ENCODE measurements around the gene WDR27.

The WDR27 gene

GRCh38 chr6:169424821-169425240 lies 277.0 kb downstream of the WDR27 start:
- no peak for TF ChIP-seq CTCF (IDR thresholded peaks at IDR 0.05; ENCODE audit: borderline replicate concordance, insufficient read depth, low read depth, low read length)
- no peak overlapping the region for H3K4me3 ChIP-seq (ENCODE audit: low read depth, low read length)

DNA sequence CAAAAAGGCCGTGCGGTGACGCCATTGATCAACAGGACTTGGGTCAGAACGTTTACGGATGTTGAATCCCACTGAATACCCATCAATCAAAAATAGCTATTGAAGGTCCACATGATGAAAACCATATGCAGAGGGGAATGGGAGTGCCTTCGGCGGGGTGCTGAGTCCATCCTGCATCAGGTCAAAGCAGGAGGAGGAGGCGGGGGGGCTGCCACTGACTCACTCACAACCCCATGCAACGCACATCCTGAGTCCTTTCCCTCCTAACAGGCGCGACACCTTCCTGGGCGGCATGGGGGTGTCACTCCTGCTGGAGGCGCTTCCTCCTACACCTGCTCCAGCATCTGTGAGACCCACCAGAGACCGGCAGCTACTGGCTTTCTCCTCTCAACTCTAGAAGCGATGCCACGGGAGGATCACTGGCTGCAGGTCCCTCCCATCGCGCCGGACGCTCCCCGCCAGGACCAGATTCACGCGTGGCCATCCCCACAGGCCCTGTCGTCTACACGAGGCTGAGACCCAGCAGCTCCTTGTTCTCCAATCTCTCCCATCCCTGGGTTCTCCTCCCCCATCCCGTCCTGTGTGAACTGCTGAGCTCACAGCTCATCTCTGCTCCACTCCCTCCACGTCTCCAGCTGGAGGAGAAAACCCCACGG lies 277.6 kb downstream of the WDR27 start:
- no peak overlapping the region for H3K4me3 ChIP-seq (ENCODE audit: low read depth, low read length)
- no peak for TF ChIP-seq CTCF (IDR thresholded peaks at IDR 0.05; ENCODE audit: borderline replicate concordance, insufficient read depth, low read depth, low read length)

- no peak overlapping the region for H3K4me3 ChIP-seq (ENCODE audit: low read depth, low read length)
- no peak for TF ChIP-seq CTCF (IDR thresholded peaks at IDR 0.05; ENCODE audit: borderline replicate concordance, insufficient read depth, low read depth, low read length)
Observed at GRCh38 chr6:169421586-169422264, 280.1 kb downstream of the WDR27 start.

GRCh38 chr6:169420912-169421543 lies 280.8 kb downstream of the WDR27 start:
- H3K4me3 ChIP-seq (ENCODE audit: low read depth, low read length), result no peak overlapping the region
- TF ChIP-seq CTCF (IDR thresholded peaks at IDR 0.05; ENCODE audit: borderline replicate concordance, insufficient read depth, low read depth, low read length), result 0 out of 2 replicates have a peak, but pooled peaks have one; percentile 9

DNA sequence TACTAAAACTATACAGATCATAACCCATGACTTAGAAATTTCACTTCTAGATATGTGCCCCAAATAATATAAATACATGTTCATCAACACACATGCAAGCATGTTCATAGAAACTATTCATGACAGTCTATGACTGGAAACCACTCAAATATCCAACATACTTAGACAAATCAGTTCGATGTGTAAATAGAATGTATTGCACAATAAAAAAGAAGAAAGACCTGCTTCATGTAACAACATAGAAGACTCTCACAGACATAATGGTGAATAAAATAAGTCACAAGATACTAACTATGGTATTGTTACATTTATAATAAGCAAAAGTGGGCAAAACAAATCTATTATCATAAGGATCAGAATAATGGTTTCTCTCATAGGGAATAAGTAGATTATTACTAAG lies 284.7 kb downstream of the WDR27 start:
- TF ChIP-seq CTCF (IDR thresholded peaks at IDR 0.05; ENCODE audit: borderline replicate concordance, insufficient read depth, low read depth, low read length), result no peak

GRCh38 chr6:169416249-169416648 lies 285.6 kb downstream of the WDR27 start:
- no peak for TF ChIP-seq CTCF (IDR thresholded peaks at IDR 0.05; ENCODE audit: borderline replicate concordance, insufficient read depth, low read depth, low read length)
- H3K4me3 ChIP-seq (ENCODE audit: low read depth, low read length), result no peak overlapping the region

More for the DNA sequence above, 284.7 kb downstream of the WDR27 start:
- no peak overlapping the region for H3K4me3 ChIP-seq (ENCODE audit: low read depth, low read length)

All from GM12875 (cell line).